ENCODE results near the gene OR1I1.

DNA sequence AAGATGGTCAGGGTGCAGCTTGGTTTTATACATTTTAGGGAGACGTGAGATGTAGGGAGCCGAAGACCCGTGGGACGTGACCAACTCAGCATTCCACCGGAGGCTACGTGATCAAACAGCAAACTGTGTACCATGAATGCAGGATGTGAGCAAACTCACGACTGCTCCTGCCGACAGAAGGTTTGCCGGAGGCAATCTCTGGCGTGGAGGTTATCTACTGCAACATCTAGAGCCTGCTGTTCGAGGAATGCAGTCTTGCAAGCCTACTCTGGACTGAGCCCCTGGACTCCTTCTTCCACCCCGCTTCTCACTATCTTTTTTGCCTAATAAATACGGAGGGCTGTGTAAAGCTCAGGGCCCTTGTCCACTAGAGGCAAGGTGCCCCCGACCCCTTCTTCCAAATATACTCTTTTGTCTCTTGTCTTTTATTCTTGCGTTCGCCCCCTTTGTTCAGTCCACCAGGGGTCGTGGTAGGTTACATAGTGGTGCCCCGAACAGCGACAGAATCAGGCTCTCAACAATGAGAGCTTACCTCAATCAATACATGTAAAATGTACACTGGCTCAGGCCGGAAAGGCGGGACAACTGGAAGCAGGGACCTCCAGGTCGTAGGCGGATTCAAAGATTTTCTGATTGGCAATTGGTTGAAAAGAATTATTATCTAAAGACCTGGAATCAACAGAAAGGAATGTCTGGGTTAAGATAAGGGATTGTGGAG is 8.9 kb upstream of the OR1I1 start:
- TF ChIP-seq, protein P1, sequence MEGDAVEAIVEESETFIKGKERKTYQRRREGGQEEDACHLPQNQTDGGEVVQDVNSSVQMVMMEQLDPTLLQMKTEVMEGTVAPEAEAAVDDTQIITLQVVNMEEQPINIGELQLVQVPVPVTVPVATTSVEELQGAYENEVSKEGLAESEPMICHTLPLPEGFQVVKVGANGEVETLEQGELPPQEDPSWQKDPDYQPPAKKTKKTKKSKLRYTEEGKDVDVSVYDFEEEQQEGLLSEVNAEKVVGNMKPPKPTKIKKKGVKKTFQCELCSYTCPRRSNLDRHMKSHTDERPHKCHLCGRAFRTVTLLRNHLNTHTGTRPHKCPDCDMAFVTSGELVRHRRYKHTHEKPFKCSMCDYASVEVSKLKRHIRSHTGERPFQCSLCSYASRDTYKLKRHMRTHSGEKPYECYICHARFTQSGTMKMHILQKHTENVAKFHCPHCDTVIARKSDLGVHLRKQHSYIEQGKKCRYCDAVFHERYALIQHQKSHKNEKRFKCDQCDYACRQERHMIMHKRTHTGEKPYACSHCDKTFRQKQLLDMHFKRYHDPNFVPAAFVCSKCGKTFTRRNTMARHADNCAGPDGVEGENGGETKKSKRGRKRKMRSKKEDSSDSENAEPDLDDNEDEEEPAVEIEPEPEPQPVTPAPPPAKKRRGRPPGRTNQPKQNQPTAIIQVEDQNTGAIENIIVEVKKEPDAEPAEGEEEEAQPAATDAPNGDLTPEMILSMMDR (IDR thresholded peaks at IDR 0.05): peak; percentile 20; the same call in 1 of the 2 replicates
- TF ChIP-seq ZFX (IDR thresholded peaks at IDR 0.05; ENCODE audit: borderline replicate concordance): no peak
